Small intestine (tissue), 7 donors: ENCODE measurements around the gene PHC2. TPM values are rescaled to one million over a fixed set of nuclear protein-coding genes. Genes with fewer than 3 reads are reported as not detected.
A peak's percentile ranks its signal among the peaks of the same experiment; 100 is the strongest.

Experiments used
- DNase-seq, 2 donors: peaks; one replicate each; pipeline versions ENCODE4 v3.0.0 to v3.0.0-alpha.2; 2013
- FAIRE-seq: peaks from 2 replicates; lab custom pipeline; 2012; peaks lifted over from hg19 to GRCh38; lab: Jason Lieb, UNC
- H3K27ac ChIP-seq, 3 donors: one replicate each; pipeline ENCODE4 v1.5.1; 2013; ENCODE audit warnings: low read length in 2 of 3, mild to moderate bottlenecking in 2 of 3, control low read depth in 1 of 3, inconsistent platforms in 1 of 3, low read depth in 1 of 3, moderate library complexity in 1 of 3
- H3K27me3 ChIP-seq, 3 donors: one replicate each; pipeline ENCODE4 v1.6.1; 2013; ENCODE audit warnings: low read length in 3 of 3, inconsistent platforms in 1 of 3; ENCODE audit not compliant: control insufficient read depth in 3 of 3, insufficient read depth in 3 of 3
- H3K36me3 ChIP-seq, 3 donors: one replicate each; pipeline ENCODE4 v1.6.1; 2013; ENCODE audit warnings: low read length in 3 of 3, inconsistent platforms in 1 of 3, low read depth in 1 of 3, mild to moderate bottlenecking in 1 of 3, moderate library complexity in 1 of 3; ENCODE audit not compliant: control insufficient read depth in 3 of 3, insufficient read depth in 2 of 3
- H3K4me1 ChIP-seq, 3 donors: one replicate each; pipeline ENCODE4 v1.6.1; 2013; ENCODE audit warnings: low read length in 2 of 3, inconsistent platforms in 1 of 3, low read depth in 1 of 3, mild to moderate bottlenecking in 1 of 3, moderate library complexity in 1 of 3; ENCODE audit not compliant: control insufficient read depth in 3 of 3, insufficient read depth in 2 of 3
- H3K4me3 ChIP-seq, 3 donors: one replicate each; pipeline ENCODE4 v1.5.1; 2013; ENCODE audit warnings: low read length in 3 of 3, control low read depth in 1 of 3, inconsistent platforms in 1 of 3, low read depth in 1 of 3, mild to moderate bottlenecking in 1 of 3, moderate library complexity in 1 of 3
- H3K9me3 ChIP-seq, 2 donors: one replicate each; pipeline ENCODE4 v1.6.1; 2013; ENCODE audit warnings: low read depth in 1 of 2, low read length in 1 of 2; ENCODE audit not compliant: control insufficient read depth in 2 of 2, insufficient read depth in 1 of 2
- WGBS, 3 donors: extraction: QIAGEN DNeasy Blood & Tissue Kit; methylation state at CpG; one replicate each; pipeline ENCODE4 v1.1.7; 2013; 5-methylcytosine and 5-hydroxymethylcytosine counted together
- polyA plus RNA-seq, 4 donors: library from polyadenylated mRNA; stranded (reverse) in 3 of 4; unstranded in 1 of 4; fragments of 200-250 nt in 3 of 4; fragments of 120-200 nt in 1 of 4; gene quantifications; one replicate each; pipeline versions ENCODE4 v1.2.1 to v1.2.3, GENCODE V29; 2013
- donor health status: healthy with polysubstance abuse.
- donor health status: control.
- donor health status: control.
- donor health status: Bipolar disorder and iron deficiency.
- donor health status: healthy.

PHC2 gene
- polyA plus RNA-seq, 4 donors = 41.2 to 110 (median 47.8) TPM

DNA sequence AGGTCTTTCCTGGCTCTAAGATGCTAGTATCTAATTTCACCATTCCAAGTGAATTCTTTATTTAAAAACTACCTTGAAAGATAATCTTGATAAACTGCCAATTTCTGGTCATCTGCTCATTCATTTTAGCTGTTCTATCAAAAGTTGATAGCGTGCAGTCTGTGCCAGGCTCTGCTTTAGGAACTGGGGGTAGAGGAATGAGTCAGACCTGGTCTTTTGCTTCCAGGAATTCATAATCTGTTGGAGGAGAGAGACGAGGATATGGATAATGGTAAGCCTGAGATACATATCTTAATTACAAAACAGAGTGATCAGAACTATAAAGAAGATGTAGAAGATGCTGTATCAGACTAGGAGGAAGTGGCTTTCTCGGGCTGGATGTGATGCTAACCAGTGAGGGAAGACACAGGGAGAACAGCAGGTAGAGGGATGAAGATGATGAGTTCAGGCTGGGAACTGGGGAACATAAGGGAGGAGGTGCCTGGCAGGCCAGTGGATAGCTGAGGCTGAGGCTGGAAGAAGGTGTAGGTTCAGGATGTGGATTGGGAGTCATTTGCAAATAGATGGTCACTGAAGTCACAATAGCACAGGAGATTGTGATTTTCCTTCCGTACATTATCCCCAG lies 12.3 kb upstream of the PHC2 start:
- Histone ChIP-seq H3K27me3 (no peaks in the 10 kb centered on the region), H3K4me3 (no peak overlapping the region), H3K4me1 (no peaks in the 10 kb centered on the region), H3K36me3 (no peaks in the 10 kb centered on the region), H3K27ac (no peak overlapping the region), H3K9me3 (peaks cover 0 to 7% of the 10 kb centered on the region in 2 donors)
- FAIRE-seq = no peak
- DNase-seq = no peak
- WGBS, 3 donors = 41 to 58% (median 52%) methylated on average over 4 of the region's 4 CpGs

- FAIRE-seq = no peak
- Histone ChIP-seq H3K4me1 (no peaks in the 10 kb centered on the region), H3K36me3 (no peaks in the 10 kb centered on the region), H3K4me3 (no peak overlapping the region), H3K9me3 (peaks cover 0 to 7% of the 10 kb centered on the region in 2 donors), H3K27ac (no peak overlapping the region), H3K27me3 (no peaks in the 10 kb centered on the region)
- DNase-seq = no peak
- WGBS, 3 donors = 71 to 94% (median 81%) methylated on average over 1 of the region's 1 CpG
These were observed 11.2 kb upstream of the PHC2 start for GRCh38 chr1:33442141-33442540.

DNA sequence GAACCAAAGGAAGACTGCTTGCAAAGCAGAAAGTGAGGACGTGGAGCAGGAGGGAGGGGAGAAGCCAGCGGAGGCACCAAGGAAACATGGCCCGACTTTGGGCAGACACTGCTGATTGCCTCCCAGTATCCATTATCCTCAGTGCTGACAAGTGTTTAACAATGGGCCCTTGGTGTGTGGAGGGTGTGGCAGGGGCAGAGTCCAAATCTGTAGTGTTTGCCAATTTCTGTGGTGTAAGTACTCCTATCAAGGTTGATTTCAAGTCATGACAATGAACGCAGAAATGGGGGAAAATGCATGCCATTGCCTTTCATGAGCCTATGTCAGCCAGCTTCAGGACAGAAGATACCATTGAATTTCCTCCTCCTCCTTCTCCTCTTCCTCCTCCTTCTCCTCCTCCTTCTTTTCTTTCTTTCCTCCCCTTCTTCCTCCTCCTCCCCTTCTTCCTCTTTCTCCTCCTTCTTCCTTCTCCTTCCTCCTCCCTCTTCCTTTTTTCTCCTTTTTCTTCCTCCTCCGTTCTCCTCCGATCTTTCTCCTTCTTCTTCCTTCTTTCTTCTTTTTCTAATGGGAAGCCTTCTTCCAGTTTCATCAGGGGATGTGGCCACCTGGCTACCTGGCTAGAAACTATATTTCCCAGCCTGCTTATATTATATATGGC lies 10.3 kb upstream of the PHC2 start:
- no peaks in the 10 kb centered on the region for H3K27me3 ChIP-seq
- FAIRE-seq (no peak), DNase-seq (no peak)
- H3K9me3 ChIP-seq = peaks cover 0 to 7% of the 10 kb centered on the region in 2 donors
- WGBS, 3 donors = 60 to 65% (median 62%) methylated on average over 6 of the region's 6 CpGs
- no peaks in the 10 kb centered on the region for H3K4me1 ChIP-seq
- H3K27ac ChIP-seq = no peak overlapping the region
- H3K36me3 ChIP-seq = no peaks in the 10 kb centered on the region
- H3K4me3 ChIP-seq = no peak overlapping the region

DNA sequence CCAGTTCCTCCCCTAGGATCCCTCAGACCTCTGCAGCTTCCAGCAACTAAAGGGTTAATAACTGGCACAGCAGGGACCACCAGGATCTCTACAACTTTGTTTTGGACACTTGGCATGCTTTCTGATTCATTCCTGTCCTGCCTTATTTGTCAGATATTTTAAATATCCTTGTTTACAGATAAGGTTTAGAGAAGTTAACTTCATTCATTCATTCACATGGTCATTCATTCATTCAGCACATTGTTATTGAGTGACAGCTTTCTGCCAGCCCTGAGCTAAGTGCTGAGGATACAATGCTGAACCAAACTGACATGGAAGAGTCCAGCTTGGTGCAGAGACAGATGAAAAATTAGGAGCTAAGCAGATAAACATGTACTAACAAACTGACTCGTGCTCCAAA lies 8.8 kb upstream of the PHC2 start:
- Histone ChIP-seq H3K27ac (no peak overlapping the region), H3K4me1 (no peaks in the 10 kb centered on the region), H3K9me3 (peaks cover 0 to 7% of the 10 kb centered on the region in 2 donors), H3K4me3 (no peak overlapping the region), H3K27me3 (no peaks in the 10 kb centered on the region), H3K36me3 (no peaks in the 10 kb centered on the region)
- 42 to 55% (median 50%) methylated on average over 1 of the region's 1 CpG for WGBS, 3 donors
- DNase-seq (no peak), FAIRE-seq (no peak)

DNA sequence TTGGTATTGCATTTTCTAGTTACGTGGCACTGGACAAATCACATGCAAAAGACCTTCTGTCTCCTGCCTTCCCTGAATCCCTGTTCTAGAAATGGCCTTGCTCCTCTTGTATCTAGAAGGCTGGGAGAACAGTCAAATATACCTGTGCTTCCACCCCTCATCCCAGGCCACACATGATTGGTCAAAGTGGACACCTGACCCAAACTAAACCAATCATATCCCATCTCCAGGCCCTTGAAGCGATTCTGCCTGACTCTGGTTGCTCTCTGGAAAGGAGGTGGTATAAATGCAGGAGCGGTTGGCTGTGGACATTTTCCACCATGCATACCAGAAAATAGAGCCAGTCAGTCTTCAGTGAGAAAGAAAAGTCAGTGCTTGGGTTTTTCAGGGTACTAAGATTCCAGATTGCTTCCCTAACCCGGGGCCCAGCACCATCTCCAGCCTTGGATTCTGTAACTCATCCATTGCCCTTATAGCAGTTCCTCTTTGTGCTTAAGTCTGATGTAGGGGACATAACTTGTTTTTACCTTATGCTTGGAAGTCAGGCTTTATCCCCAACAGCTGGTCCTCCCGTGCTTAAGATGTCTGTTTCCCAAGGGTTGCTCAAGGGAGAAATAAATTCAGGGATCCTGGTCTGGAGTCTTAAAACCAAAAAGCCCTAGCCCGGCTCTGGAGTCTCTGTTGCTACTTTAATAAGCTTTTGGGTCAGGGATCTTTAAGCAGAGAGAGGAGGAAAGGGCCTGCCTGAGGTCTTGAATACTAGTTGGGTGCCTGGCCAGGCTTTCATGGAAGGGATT lies 7.7 kb upstream of the PHC2 start:
- WGBS, 3 donors = 79 to 87% (median 82%) methylated on average over 6 of the region's 6 CpGs
- no peak overlapping the region for H3K27ac ChIP-seq
- peaks cover 0 to 7% of the 10 kb centered on the region in 2 donors for H3K9me3 ChIP-seq
- H3K4me3 ChIP-seq = no peak overlapping the region
- H3K27me3 ChIP-seq = no peaks in the 10 kb centered on the region
- peaks cover 0 to 2% (median 0%) of the 10 kb centered on the region in 3 donors for H3K4me1 ChIP-seq
- DNase-seq (no peak), FAIRE-seq (no peak)
- H3K36me3 ChIP-seq = no peaks in the 10 kb centered on the region

DNA sequence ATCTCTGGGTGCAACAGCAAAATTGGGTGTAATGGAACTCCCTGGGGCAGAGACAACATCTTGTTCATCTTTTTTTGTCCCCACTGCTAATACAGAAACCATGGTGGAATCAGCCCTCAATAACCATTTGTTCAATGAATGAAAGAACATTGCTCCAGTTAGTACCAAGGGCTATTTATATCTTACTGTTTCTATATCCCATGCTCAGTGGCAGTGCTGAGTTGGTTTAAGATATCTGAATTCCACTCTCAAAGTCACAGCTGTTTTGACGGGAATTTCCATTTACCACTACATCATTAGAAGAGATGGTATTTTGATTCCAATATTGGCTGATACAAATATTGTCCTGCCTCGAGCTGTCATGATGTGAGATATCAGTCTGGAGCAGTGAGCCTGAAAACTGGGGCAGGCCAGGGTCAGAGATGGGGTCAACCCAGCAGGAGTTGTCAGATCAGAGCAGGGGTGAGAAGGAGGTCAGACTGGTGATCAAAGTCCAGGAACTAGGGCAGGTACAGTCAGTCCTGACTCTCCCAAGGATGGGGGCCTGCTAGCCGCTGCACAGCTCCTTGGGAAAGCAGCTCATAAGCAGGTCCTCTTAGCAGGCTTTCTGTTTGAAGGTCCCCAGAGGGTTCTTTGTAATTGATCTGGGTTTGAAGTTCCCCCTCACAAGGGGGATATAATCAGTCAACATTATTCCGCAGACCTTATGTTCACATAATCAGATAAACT lies 5.8 kb upstream of the PHC2 start:
- no peaks in the 10 kb centered on the region for H3K36me3 ChIP-seq
- FAIRE-seq (no peak), DNase-seq (peak in 1 of 2 donors; percentile 30)
- peaks cover 0 to 7% of the 10 kb centered on the region in 2 donors for H3K9me3 ChIP-seq
- H3K27ac ChIP-seq = no peak overlapping the region
- no peaks in the 10 kb centered on the region for H3K27me3 ChIP-seq
- peaks cover 0 to 6% (median 0%) of the 10 kb centered on the region in 3 donors for H3K4me1 ChIP-seq
- 62 to 84% (median 73%) methylated on average over 4 of the region's 4 CpGs for WGBS, 3 donors
- no peak overlapping the region for H3K4me3 ChIP-seq

DNA sequence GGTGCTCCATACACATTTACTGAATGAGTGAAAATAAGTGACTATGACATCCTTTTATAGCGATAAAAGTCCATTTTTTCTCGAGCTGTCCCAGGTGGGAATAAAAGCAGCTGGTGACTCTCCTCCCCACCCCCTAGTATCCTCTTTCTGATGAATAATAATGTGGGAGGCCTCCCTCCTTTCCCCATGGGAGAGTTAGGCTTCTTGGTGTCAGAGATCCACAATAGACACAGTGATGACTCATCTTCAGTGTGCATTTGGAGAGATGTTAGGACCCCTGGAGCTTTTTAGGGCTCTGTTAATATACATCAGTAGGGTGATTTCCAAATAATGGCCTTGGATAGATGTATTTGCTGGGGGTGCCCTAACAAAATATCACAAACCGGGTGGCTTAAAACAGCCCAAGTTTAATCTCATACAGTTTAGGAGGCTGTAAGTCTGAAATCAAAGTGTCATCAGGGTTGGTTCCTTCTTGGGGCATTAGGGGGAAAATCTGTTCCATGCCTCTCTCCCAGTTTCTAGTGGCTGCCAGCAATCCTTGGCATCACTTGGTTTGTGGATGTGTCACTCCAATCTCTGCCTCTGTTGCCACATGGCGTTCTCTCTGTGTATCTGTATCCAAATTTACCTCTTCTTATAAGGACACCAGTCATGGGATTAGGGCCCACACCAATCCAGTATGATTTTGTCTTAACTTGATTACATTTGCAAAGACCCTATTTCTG lies 4.4 kb upstream of the PHC2 start:
- Histone ChIP-seq H3K36me3 (no peaks in the 10 kb centered on the region), H3K4me3 (no peak overlapping the region), H3K27ac (no peak overlapping the region), H3K27me3 (no peaks in the 10 kb centered on the region), H3K9me3 (no peaks in the 10 kb centered on the region), H3K4me1 (peaks cover 0 to 8% (median 0%) of the 10 kb centered on the region in 3 donors)
- DNase-seq (no peak), FAIRE-seq (no peak)
- WGBS, 3 donors = 66 to 79% (median 74%) methylated on average over 4 of the region's 4 CpGs
